ENCODE data around the gene RGS19. TPM values are rescaled to one million over a fixed set of nuclear protein-coding genes. Genes with fewer than 3 reads are reported as not detected.

Gene RGS19
- total RNA-seq, 1 experiment from 2014 or later, result 32.0 TPM

GRCh38 chr20:64038565-64039292 lies 40.6 kb downstream of the RGS19 start:
- in situ Hi-C loops (cut with HindIII; ENCODE audit: low pct_unique_long_range_greater_than_20kb, low sequenced_read_pairs), result no loop called here
- no peaks in the 10 kb centered on the region for H3K9me3 ChIP-seq (ENCODE audit: control insufficient read depth, insufficient read depth, low read depth, low read length)
- peak overlapping the region; percentile 43 to 58 for H3K4me3 ChIP-seq (ENCODE audit: low read depth in 2 of 2, low read length in 2 of 2)
- ATAC-seq (peak; percentile 79), DNase-seq (ENCODE audit: low read depth, low spot score) (no peak)
- CTCF ChIA-PET, result interaction anchor here (0.7 to 2.2 kb wide), 8 partner anchors 8 to 59 kb away, joined by 3 to 14 read pairs (median 6); partner anchors contain the start of genes PRPF6, SAMD10, SOX18 and TCEA2
- POLR2A ChIA-PET, result no interaction called here
- H3K27ac ChIP-seq (ENCODE audit: low read length), result peak overlapping the region; percentile 64
- H3K36me3 ChIP-seq (ENCODE audit: control insufficient read depth, insufficient read depth, low read length), result 0 out of 2 replicates have a peak, but pooled peaks cover 2% of the 10 kb centered on the region
- TF ChIP-seq POLR2AphosphoS5 (IDR thresholded peaks at IDR 0.05; ENCODE audit: low read depth, low read length) (0 out of 2 replicates have a peak, but pooled peaks have one; percentile 47), REST (IDR thresholded peaks at IDR 0.05; ENCODE audit: insufficient read depth in 1 of 2, low read depth in 2 of 2, low read length in 1 of 2) (0 out of 4 replicates have a peak, but pooled peaks of 1 of the 2 experiments have one; percentile 54), SIN3A (IDR thresholded peaks at IDR 0.05; ENCODE audit: borderline replicate concordance, insufficient read depth, low read depth, low read length) (no peak), CTCF (IDR thresholded peaks at IDR 0.05) (peak; percentile 95), TCF7L2 (IDR thresholded peaks at IDR 0.05; ENCODE audit: low read depth, low read length) (no peak)
- intact Hi-C loops (cut with micrococcal nuclease; ENCODE audit: unreplicated experiment), result no loop called here
- no TSS peak for BruUV-seq (replicated peaks)
- no peaks in the 10 kb centered on the region for H3K27me3 ChIP-seq (ENCODE audit: control insufficient read depth, insufficient read depth, low read length)
- peaks cover 35% of the 10 kb centered on the region for H3K4me1 ChIP-seq (ENCODE audit: control insufficient read depth, insufficient read depth, low read length)

- ATAC-seq, result peak; percentile 66
- no TSS peak for BruUV-seq (replicated peaks)
- ChIA-PET POLR2A (no interaction called here), CTCF (interaction anchor here (0.7 to 2.2 kb wide), 7 partner anchors 8 to 58 kb away, joined by 3 to 14 read pairs (median 4); partner anchors contain the start of genes PRPF6, SAMD10 and TCEA2)
- H3K4me1 ChIP-seq (ENCODE audit: control insufficient read depth, insufficient read depth, low read length), result peaks cover 35% of the 10 kb centered on the region
- DNase-seq (ENCODE audit: low read depth, low spot score), result no peak
- peak overlapping the region; percentile 43 to 58 for H3K4me3 ChIP-seq (ENCODE audit: low read depth in 2 of 2, low read length in 2 of 2)
- no peaks in the 10 kb centered on the region for H3K9me3 ChIP-seq (ENCODE audit: control insufficient read depth, insufficient read depth, low read depth, low read length)
- no peaks in the 10 kb centered on the region for H3K27me3 ChIP-seq (ENCODE audit: control insufficient read depth, insufficient read depth, low read length)
- intact Hi-C loops (cut with micrococcal nuclease; ENCODE audit: unreplicated experiment), result no loop called here
- H3K36me3 ChIP-seq (ENCODE audit: control insufficient read depth, insufficient read depth, low read length), result 0 out of 2 replicates have a peak, but pooled peaks cover 2% of the 10 kb centered on the region
- no peak overlapping the region for H3K27ac ChIP-seq (ENCODE audit: low read length)
- in situ Hi-C loops (cut with HindIII; ENCODE audit: low pct_unique_long_range_greater_than_20kb, low sequenced_read_pairs), result no loop called here
- no peak for TF ChIP-seq CTCF (IDR thresholded peaks at IDR 0.05)
- TF ChIP-seq SIN3A (IDR thresholded peaks at IDR 0.05; ENCODE audit: borderline replicate concordance, insufficient read depth, low read depth, low read length), result no peak
- TF ChIP-seq POLR2AphosphoS5 (IDR thresholded peaks at IDR 0.05; ENCODE audit: low read depth, low read length), result no peak
Observed at GRCh38 chr20:64038224-64038564, 41.1 kb downstream of the RGS19 start.

Measured in Panc1 (cell line).